Suprapubic skin (tissue), 4 donors: ENCODE results near the gene UNC50. TPM values are rescaled to one million over a fixed set of nuclear protein-coding genes. Genes with fewer than 3 reads are reported as not detected.

Experiments used
- DNase-seq, 2 donors: peaks; one replicate each; pipeline ENCODE4 v3.0.0-alpha.2; 2019; ENCODE audit warnings: low spot score in 2 of 2
- H3K27ac ChIP-seq: fragments of 200-600 bp; sonication (generic); one replicate; pipeline ENCODE4 v1.5.1; 2019
- H3K27me3 ChIP-seq: fragments of 200-600 bp; sonication (generic); one replicate; pipeline ENCODE4 v1.5.1; 2019
- H3K36me3 ChIP-seq: fragments of 200-600 bp; sonication (generic); one replicate; pipeline ENCODE4 v1.5.1; 2019
- H3K4me1 ChIP-seq: fragments of 200-600 bp; sonication (generic); one replicate; pipeline ENCODE4 v1.5.1; 2019
- H3K4me3 ChIP-seq: fragments of 200-600 bp; sonication (generic); one replicate; pipeline ENCODE4 v1.5.1; 2019; ENCODE audit warnings: mild to moderate bottlenecking
- H3K9me3 ChIP-seq: fragments of 200-600 bp; sonication (generic); one replicate; pipeline ENCODE4 v1.5.1; 2019
- CTCF ChIP-seq, 2 donors: fragments of 200-600 bp in 1 of 2; fragments of 450-650 bp in 1 of 2; sonication (generic) in 1 of 2; IDR thresholded peaks; one replicate each; pipeline ENCODE4 v1.5.1; 2016 to 2019; ENCODE audit warnings: antibody characterized with exemption in 2 of 2, mild to moderate bottlenecking in 1 of 2, moderate library complexity in 1 of 2
- EP300 ChIP-seq: sonication (generic); formaldehyde crosslinking; IDR thresholded peaks from one replicate; pipeline ENCODE4 v1.6.1; 2017; ENCODE audit warnings: antibody characterized with exemption
- POLR2A ChIP-seq, 2 donors: fragments of 450-650 bp; IDR thresholded peaks; one replicate each; pipeline ENCODE4 v1.6.1; 2017; ENCODE audit warnings: antibody characterized with exemption in 2 of 2, mild to moderate bottlenecking in 2 of 2, moderate library complexity in 2 of 2
- POLR2AphosphoS5 ChIP-seq, 3 donors: sonication (generic); formaldehyde crosslinking; IDR thresholded peaks; one replicate each; pipeline ENCODE4 v1.6.1; 2017; ENCODE audit warnings: antibody characterized with exemption in 3 of 3
- WGBS: methylation state at CpG from one replicate; pipeline ENCODE4 v1.1.5; 2018; 5-methylcytosine and 5-hydroxymethylcytosine counted together
- total RNA-seq, 4 donors: library from RNA; depleted of rRNA; stranded (reverse); fragments of >200 nt; gene quantifications; one replicate each; pipeline ENCODE4 v1.1.0, GENCODE V29; 2016

The UNC50 gene
- total RNA-seq, 4 donors from 2014 or later, result 34.0 to 45.4 (median 40.4) TPM

GRCh38 chr2:98614024-98614739, 5.8 kb downstream of the UNC50 start:
- 95% methylated on average over 9 of the region's 9 CpGs for WGBS
- H3K4me1 ChIP-seq, result peaks cover 21% of the 10 kb centered on the region
- peaks cover 58% of the 10 kb centered on the region for H3K36me3 ChIP-seq
- TF ChIP-seq EP300, result no peak
- no peak for TF ChIP-seq POLR2AphosphoS5 (IDR thresholded peaks at IDR 0.05)
- TF ChIP-seq CTCF (IDR thresholded peaks at IDR 0.05), result no peak
- no peak for TF ChIP-seq POLR2A (IDR thresholded peaks at IDR 0.05)
- no peak for DNase-seq
- H3K9me3 ChIP-seq, result no peaks in the 10 kb centered on the region
- no peaks in the 10 kb centered on the region for H3K27me3 ChIP-seq
- no peak overlapping the region for H3K27ac ChIP-seq
- no peak overlapping the region for H3K4me3 ChIP-seq

GRCh38 chr2:98615481-98615880, 7.1 kb downstream of the UNC50 start:
- peaks cover 8% of the 10 kb centered on the region for H3K4me1 ChIP-seq
- no peak for DNase-seq
- no peaks in the 10 kb centered on the region for H3K27me3 ChIP-seq
- no peak overlapping the region for H3K4me3 ChIP-seq
- 85% methylated on average over 5 of the region's 5 CpGs for WGBS
- H3K27ac ChIP-seq, result no peak overlapping the region
- H3K36me3 ChIP-seq, result peaks cover 58% of the 10 kb centered on the region
- H3K9me3 ChIP-seq, result no peaks in the 10 kb centered on the region
- no peak for TF ChIP-seq EP300
- TF ChIP-seq CTCF (IDR thresholded peaks at IDR 0.05), result no peak
- no peak for TF ChIP-seq POLR2AphosphoS5 (IDR thresholded peaks at IDR 0.05)
- TF ChIP-seq POLR2A (IDR thresholded peaks at IDR 0.05), result no peak

- 59% methylated on average over 5 of the region's 5 CpGs for WGBS
- no peaks in the 10 kb centered on the region for H3K27me3 ChIP-seq
- H3K9me3 ChIP-seq, result no peaks in the 10 kb centered on the region
- no peaks in the 10 kb centered on the region for H3K4me1 ChIP-seq
- H3K27ac ChIP-seq, result no peak overlapping the region
- H3K4me3 ChIP-seq, result no peak overlapping the region
- TF ChIP-seq CTCF (IDR thresholded peaks at IDR 0.05) (no peak), POLR2A (IDR thresholded peaks at IDR 0.05) (no peak), EP300 (no peak), POLR2AphosphoS5 (IDR thresholded peaks at IDR 0.05) (no peak)
- H3K36me3 ChIP-seq, result peaks cover 56% of the 10 kb centered on the region
- DNase-seq, result no peak
These were observed 8.8 kb downstream of the UNC50 start for GRCh38 chr2:98617149-98617548.

- peaks cover 6% of the 10 kb centered on the region for H3K36me3 ChIP-seq
- 74% methylated on average over 5 of the region's 5 CpGs for WGBS
- H3K27me3 ChIP-seq, result no peaks in the 10 kb centered on the region
- no peaks in the 10 kb centered on the region for H3K9me3 ChIP-seq
- no peak overlapping the region for H3K27ac ChIP-seq
- no peak overlapping the region for H3K4me3 ChIP-seq
- no peak for DNase-seq
- no peak for TF ChIP-seq POLR2A (IDR thresholded peaks at IDR 0.05)
- TF ChIP-seq POLR2AphosphoS5 (IDR thresholded peaks at IDR 0.05), result no peak
- TF ChIP-seq EP300, result no peak
- TF ChIP-seq CTCF (IDR thresholded peaks at IDR 0.05), result no peak
- no peaks in the 10 kb centered on the region for H3K4me1 ChIP-seq
These were observed 15.3 kb downstream of the UNC50 start for GRCh38 chr2:98623657-98624056.

- H3K27me3 ChIP-seq, result no peaks in the 10 kb centered on the region
- peaks cover 34% of the 10 kb centered on the region for H3K36me3 ChIP-seq
- H3K4me3 ChIP-seq, result no peak overlapping the region
- DNase-seq, result no peak
- H3K4me1 ChIP-seq, result no peaks in the 10 kb centered on the region
- WGBS, result 91% methylated on average over 3 of the region's 3 CpGs
- H3K27ac ChIP-seq, result no peak overlapping the region
- no peak for TF ChIP-seq EP300
- TF ChIP-seq POLR2A (IDR thresholded peaks at IDR 0.05), result no peak
- no peak for TF ChIP-seq CTCF (IDR thresholded peaks at IDR 0.05)
- no peaks in the 10 kb centered on the region for H3K9me3 ChIP-seq
These were observed 24.0 kb downstream of the UNC50 start for GRCh38 chr2:98632351-98632750.
